GM12891 (cell line): ENCODE measurements around the gene AP5S1. TPM values are rescaled to one million over a fixed set of nuclear protein-coding genes. Genes with fewer than 3 reads are reported as not detected.
A peak's percentile ranks its signal among the peaks of the same experiment; 100 is the strongest.

ENCODE experiments used
- DNase-seq: peaks from one replicate; pipeline ENCODE4 v3.0.0; 2011; ENCODE audit warnings: low spot score; ENCODE audit not compliant: insufficient read length
- FAIRE-seq: peaks from 2 replicates; lab custom pipeline; 2011; peaks lifted over from hg19 to GRCh38; lab: Jason Lieb, UNC
- PAX5 ChIP-seq: IDR thresholded peaks from 2 replicates; pipeline ENCODE4 v1.6.1; 2011; ENCODE audit warnings: low read length, moderate library complexity, mild to moderate bottlenecking; ENCODE audit not compliant: insufficient read depth, severe bottlenecking
- POLR2A ChIP-seq: IDR thresholded peaks from 2 replicates; pipeline ENCODE4 v1.6.1; 2011; ENCODE audit warnings: low read depth, low read length, control low read depth
- POLR2AphosphoS5 ChIP-seq: IDR thresholded peaks from 2 replicates; pipeline ENCODE4 v1.6.1; 2011; ENCODE audit warnings: low read depth, low read length, control low read depth
- POU2F2 ChIP-seq: IDR thresholded peaks from 2 replicates; pipeline ENCODE4 v1.6.1; 2011; ENCODE audit warnings: low read depth, mild to moderate bottlenecking, control low read depth, low read length, moderate library complexity
- SPI1 ChIP-seq: IDR thresholded peaks from 2 replicates; pipeline ENCODE4 v1.6.1; 2011; ENCODE audit warnings: low read depth, low read length, control low read depth
- TAF1 ChIP-seq: IDR thresholded peaks from 2 replicates; pipeline ENCODE4 v1.6.1; 2011; ENCODE audit warnings: low read depth, low read length, control low read depth
- polyA plus RNA-seq: library from polyadenylated mRNA; unstranded; fragments of >200 nt; gene quantifications from one replicate; pipeline ENCODE4 v1.2.1, GENCODE V29; 2012; ENCODE audit warnings: low read depth, missing spikeins, inconsistent platforms; ENCODE audit not compliant: missing spikeins

AP5S1 gene, protein sequence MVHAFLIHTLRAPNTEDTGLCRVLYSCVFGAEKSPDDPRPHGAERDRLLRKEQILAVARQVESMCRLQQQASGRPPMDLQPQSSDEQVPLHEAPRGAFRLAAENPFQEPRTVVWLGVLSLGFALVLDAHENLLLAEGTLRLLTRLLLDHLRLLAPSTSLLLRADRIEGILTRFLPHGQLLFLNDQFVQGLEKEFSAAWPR
- polyA plus RNA-seq = 6.9 TPM

DNA sequence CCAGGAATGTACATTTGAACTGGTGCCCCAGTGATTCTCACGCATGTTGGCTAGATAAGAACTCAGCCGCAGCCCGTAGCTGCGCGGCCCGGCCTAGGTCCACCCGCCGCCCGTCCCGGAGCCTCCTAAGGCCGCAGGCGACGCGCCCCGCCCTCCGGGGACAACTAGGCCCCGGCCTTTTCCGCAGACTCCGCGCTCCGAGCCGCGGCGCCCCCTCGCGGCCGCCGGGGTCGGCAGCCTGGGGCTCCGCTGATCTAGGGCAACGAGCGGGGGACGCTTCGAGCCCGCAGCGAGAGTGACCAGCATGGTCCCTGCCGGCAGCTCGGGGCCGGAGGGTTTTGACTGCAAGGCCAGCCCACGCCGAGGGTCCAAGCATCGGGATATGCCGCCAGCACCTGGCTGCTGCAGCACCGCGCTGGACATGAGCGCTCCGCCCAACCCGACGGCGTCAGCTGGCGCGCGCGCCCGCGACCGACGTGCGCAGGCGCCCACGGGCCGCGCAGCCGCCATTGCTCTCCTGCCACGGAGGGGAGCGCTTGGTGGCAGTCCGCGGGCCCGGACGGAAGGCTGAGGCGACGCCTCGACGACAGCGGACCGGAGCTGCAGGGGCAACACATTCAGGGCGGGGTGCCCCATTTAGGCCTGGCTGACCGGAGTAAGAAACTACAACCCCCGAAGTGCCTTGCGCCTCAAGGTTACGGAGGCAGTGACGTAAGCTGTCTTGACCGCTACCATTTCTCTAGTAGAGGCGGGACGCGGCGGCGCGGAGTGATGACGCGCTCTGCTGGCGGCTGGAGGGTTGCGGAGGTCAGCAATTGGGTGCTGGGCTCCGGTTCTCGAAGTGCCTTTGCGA lies at the start of gene AP5S1:
Gene AP5S1 (plus strand): TSS at position 500 of the 853 bp plus-strand sequence. CDS start 1,571 bp downstream, outside the sequence.
- FAIRE-seq = peak; percentile 97
- TF ChIP-seq PAX5 (no peak), POU2F2 (peak; percentile 27; the same call in 1 of the 2 replicates), POLR2AphosphoS5 (peak; percentile 86; the same call in 1 of the 2 replicates), POLR2A (peak; percentile 91), TAF1 (peak; percentile 36; the same call in 1 of the 2 replicates), SPI1 (no peak)
- DNase-seq = peak; percentile 90

DNA sequence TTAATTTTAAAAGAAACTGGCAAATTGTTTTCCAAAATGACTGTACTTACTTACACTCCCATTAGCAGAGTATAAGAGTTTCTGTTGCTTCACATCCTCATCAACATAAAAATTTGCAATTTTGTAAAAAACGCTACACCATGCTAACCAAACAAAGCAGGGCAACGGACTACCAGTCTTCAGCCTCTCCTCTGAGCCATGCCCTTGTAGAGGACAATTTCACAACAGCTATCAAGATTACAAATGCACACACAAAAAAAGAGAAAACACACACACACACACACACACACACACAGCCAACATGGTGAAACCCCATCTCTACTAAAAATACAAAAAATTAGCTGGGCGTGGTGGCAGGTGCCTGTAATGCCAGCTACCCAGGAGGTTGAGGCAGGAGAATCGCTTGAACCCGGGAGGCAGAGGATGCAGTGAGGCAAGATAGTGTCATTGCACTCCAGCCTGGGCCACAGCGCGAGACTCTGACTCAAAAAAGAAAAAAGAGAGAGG lies 48.7 kb upstream of the AP5S1 start:
- DNase-seq (no peak), FAIRE-seq (no peak)
- TF ChIP-seq POLR2AphosphoS5 (no peak), TAF1 (no peak), POLR2A (no peak)

DNA sequence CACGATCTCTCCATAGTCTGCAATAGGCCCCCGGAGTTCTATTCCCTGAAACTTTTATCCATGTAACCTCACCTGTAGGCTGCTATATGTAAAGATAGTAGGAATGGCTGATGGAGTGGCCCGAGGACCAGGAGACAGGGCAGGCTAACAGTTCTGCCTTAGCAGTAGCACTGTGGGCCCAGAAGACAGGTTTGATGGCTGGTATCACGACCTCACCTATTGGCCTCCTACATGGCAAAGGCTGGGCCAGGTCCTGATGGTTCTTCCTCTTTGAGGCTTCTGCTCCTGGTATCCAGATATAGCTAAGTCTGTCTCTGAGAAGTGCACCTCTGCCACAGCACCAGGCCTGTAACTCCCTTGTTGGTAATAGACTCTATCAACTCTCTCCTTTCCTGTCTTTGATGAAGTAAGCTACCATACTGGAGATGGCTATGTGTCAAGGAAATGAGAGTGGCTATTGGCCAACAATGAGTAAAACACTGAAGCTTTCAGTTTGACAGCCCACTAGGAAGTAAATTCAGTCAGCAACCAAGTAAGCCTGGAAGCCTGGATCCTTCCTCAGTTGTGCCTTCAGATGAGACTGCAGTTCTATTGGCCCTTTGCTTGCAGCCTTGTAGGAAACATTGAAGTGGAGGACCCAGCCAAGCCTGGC lies 44.8 kb upstream of the AP5S1 start:
- FAIRE-seq = no peak
- TF ChIP-seq POLR2A (no peak), POLR2AphosphoS5 (no peak), POU2F2 (no peak), PAX5 (no peak), SPI1 (no peak), TAF1 (no peak)

DNA sequence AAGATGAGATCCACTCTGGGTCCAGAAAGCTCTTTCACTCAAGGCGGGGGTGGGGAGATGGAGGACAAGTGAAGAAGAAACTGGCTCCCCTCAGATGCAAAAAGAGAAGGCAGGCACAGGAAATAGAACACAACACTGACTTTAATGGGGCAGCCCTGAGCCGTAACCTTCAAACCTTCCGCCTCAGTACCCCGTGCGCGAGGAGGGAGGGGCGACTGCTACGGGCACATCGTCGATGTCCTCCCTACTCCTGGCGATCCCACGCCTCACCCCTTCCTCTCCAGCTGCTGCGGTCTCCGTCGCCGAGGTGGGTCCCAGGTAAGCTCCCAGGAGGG lies 43.0 kb upstream of the AP5S1 start:
- TF ChIP-seq TAF1 (no peak), POLR2AphosphoS5 (no peak), SPI1 (no peak), PAX5 (no peak), POLR2A (no peak), POU2F2 (no peak)
- peak; percentile 67 for FAIRE-seq
- DNase-seq = no peak

More for the DNA sequence above, 44.8 kb upstream of the AP5S1 start:
- DNase-seq = no peak

DNA sequence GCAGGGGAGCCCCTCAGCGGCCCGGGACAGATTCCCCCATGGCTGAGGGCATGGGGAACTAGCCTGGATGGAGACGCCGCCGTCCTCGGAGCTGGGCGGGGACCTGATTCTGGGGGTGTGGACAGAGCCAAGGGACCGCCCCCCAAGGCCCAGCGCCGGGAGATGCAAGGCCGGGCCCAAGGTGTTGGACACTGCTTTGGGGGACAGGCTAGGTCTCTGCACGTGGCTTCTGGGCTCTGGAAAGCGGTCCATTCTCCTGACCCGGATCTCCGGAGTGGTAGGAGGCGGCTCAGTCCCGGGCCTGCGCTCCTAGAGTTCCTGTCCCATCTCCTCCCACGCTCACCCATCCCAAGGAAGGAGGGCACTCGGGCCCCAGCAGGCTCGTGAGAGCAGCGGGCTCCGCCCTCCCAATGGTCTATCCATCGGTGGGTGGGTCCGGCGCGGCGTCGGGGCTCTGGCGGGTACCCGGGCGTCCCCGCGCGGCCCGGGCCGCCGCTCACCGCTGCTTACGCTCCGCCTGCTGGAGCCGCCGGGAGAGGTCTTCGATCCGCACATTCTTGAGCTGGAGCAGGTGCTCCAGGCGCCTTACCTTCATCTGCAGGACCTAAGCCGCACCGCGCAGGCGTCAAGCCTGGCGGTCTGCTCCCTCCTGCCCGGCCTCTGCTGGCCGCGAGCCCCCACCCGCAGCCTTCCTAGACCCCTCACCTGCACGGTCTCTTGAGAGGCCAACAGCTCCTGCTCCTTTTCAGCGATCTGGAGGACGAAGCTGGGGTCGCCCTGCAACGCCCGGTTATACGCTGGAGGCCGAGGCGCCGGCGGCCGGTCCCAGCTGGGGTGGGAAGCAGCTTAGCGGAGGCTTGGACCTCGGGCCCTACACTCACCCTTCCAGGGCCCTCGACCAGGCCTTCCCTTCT lies 42.4 kb upstream of the AP5S1 start:
- no peak for DNase-seq

DNA sequence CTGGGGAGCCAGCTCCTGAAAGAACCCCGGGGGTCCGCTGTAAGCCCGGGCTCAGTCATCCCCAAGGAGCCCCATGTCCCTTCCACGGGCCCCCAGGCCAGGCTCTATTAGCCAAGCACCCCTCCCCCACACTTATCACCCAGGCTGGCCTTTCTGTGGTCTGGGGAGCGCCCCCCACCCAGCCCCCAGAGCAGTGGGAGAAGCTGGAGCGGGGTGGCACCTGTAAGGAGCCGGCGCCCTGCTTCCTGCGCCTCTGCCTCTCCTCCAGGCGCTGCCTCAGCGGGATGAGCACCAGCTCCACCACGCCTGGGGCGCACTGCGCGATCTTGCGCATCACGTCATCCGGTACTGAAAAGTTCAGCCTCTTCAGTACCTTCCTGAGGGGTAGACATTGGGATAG lies 41.4 kb upstream of the AP5S1 start:
- FAIRE-seq (no peak), DNase-seq (no peak)
- TF ChIP-seq TAF1 = no peak
- TF ChIP-seq POLR2A = no peak
- TF ChIP-seq SPI1 = no peak
- TF ChIP-seq PAX5 = no peak
- TF ChIP-seq POU2F2 = no peak
- TF ChIP-seq POLR2AphosphoS5 = no peak

More for the DNA sequence above, 42.4 kb upstream of the AP5S1 start:
- peak; percentile 78 for FAIRE-seq
- TF ChIP-seq POU2F2 = no peak
- TF ChIP-seq TAF1 = no peak
- TF ChIP-seq POLR2A = no peak
- no peak for TF ChIP-seq SPI1
- no peak for TF ChIP-seq PAX5
- TF ChIP-seq POLR2AphosphoS5 = no peak

DNA sequence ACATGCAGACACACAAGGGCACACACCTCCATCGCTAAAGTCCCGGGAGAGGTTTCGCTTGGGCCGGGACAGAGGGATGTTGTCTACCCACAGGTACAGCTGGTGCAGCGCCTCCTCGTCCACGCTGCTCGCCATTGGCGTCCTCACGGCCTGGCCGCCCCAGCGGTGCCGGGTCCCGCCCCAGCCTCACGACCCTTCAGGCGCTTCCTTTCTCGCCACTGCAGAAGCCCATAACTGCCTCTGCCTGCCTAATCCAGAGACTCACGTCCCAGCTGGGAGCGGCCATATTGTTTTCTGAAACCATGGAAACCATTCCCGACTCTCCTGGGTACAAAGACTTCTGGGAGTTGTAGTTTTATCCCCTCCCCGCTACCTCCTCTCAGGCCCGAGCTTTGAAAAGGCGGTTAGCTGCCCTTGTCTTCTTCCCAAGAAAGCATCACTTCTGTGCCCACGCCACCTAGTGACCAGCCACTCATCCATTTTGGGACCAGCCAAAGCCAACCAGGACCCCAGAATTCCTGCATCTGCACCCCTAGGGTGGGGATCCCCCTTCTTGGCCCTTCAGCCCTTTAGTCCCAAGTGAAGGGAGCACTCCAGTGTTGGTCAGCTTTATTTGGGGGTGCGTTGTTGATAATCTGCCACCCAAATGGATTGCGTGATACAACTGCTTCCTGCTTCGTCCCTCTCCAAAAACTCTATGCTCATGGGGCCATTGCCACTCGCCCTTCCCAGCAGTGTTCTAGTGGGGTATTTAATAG lies 39.0 kb upstream of the AP5S1 start, which contains the start of gene SPEF1:
Gene SPEF1 (minus strand): TSS at position 296 of the 758 bp plus-strand sequence. CDS start 161 bp downstream, at position 135.
- FAIRE-seq (peak; percentile 79), DNase-seq (peak; percentile 81)
- TF ChIP-seq TAF1 (no peak), POU2F2 (no peak), POLR2AphosphoS5 (no peak), SPI1 (no peak), POLR2A (no peak), PAX5 (no peak)

DNA sequence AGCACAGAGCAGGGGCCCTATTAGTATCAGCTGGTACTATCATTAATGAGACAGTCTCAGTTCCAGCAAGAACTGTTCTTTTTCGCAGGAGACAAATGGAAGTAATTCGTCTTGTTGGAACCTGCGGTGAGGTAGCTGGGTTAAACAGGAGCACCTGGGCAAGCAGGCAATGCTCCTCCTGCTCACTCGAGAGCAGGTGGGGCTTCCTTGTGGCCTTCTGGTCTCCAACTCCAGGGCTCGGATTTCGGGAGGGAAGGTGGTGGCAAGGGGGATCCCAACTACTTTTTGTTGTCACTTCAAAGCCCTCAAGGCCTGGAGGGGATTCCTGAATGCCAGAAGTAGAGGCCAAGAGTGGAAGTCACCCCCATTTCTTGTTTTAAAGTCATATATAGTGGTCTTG lies 37.8 kb upstream of the AP5S1 start:
- DNase-seq (no peak), FAIRE-seq (no peak)
- TF ChIP-seq POLR2AphosphoS5 = no peak
- no peak for TF ChIP-seq POU2F2

DNA sequence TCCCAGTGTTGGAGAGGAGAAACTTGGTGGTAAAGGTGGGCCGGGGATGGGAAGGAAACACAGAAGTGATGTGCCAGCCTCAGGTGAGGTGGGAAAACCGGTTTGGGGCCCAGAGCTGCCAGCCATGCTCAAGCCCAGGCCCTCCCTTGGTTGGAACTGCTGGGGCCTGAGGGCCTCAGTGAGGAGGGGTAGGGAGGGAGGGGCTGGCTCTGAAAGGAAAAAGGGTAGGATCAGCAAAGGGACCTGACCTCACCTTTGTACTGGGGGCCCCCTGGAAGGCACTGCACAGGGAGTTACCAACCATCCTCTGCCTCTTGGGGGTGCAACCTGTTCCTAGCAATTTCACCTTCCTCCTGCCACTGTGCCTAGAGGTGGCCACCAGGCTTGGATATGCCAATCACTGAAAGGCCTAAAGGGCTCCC lies 37.3 kb upstream of the AP5S1 start:
- TF ChIP-seq POLR2AphosphoS5 = no peak; the same call in 1 of the 2 replicates
- TF ChIP-seq TAF1 = no peak
- no peak for TF ChIP-seq SPI1
- TF ChIP-seq PAX5 = no peak
- TF ChIP-seq POLR2A = no peak
- TF ChIP-seq POU2F2 = no peak
- DNase-seq (no peak), FAIRE-seq (no peak)
